ENCODE results near the gene LIPC. TPM values are rescaled to one million over a fixed set of nuclear protein-coding genes. Genes with fewer than 3 reads are reported as not detected.

Gene LIPC
- polyA plus RNA-seq, 2 of the 4 experiments (the other 2 are of a cell fraction) = 0.13 to 0.30 TPM

DNA sequence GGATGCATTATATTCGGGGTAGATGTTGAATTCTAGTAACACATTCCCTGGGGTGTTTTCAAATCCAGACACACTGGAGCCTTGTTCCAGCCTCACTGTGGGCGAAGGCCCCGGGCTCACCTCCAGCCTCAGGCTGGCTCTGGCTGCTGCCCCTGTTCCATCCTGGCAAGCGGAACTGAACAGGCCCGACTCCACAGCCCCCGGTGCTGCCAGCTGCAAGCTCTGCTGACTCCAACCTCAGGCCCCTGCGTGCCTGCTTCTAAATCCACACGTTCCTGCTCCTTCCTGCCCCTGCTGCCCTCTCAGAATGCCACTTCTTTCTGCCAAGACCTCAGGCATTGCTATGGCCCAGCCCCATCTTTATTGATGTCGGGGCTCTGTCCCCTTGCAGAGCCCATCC lies 90.6 kb downstream of the LIPC start (continued):
- no peak for TF ChIP-seq PHF8 (IDR thresholded peaks at IDR 0.05; ENCODE audit: borderline replicate concordance, low read depth)
- no peak for TF ChIP-seq JUN (IDR thresholded peaks at IDR 0.05)

DNA sequence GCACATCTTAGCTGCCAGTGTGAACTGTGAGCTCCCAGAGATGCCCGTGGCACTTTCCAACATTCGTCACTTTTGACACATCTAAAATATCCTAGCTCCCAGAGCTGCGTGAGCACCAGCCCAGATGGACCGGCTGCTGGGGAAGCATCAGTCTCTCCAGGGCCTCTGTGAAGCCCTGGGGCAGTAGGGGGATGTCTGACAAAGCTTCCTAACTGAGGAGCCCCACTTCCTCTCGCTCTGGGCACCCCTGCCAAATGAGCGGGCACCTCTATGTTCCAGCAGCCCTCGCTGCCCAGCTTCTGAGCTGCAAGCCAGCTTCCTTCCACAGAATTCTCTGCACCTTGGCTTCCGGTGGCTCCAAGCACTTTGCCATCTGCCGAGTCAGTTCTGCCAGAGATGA lies 91.1 kb downstream of the LIPC start:
- no peak for TF ChIP-seq ZNF302 (CRISPR knock-in tag; IDR thresholded peaks at IDR 0.05)
- TF ChIP-seq, protein P1, sequence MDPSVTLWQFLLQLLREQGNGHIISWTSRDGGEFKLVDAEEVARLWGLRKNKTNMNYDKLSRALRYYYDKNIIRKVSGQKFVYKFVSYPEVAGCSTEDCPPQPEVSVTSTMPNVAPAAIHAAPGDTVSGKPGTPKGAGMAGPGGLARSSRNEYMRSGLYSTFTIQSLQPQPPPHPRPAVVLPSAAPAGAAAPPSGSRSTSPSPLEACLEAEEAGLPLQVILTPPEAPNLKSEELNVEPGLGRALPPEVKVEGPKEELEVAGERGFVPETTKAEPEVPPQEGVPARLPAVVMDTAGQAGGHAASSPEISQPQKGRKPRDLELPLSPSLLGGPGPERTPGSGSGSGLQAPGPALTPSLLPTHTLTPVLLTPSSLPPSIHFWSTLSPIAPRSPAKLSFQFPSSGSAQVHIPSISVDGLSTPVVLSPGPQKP (IDR thresholded peaks at IDR 0.05; ENCODE audit: low read depth, low read length) = no peak
- TF ChIP-seq JUN (IDR thresholded peaks at IDR 0.05) = no peak
- no peak for TF ChIP-seq RNF2 (IDR thresholded peaks at IDR 0.05; ENCODE audit: borderline replicate concordance, low read depth)
- no peak for TF ChIP-seq CBX2 (IDR thresholded peaks at IDR 0.05; ENCODE audit: borderline replicate concordance, low read depth)
- TF ChIP-seq MAZ (IDR thresholded peaks at IDR 0.05; ENCODE audit: borderline replicate concordance, low read depth, low read length) = no peak
- Histone ChIP-seq H3K4me1 (peaks cover 62% of the 10 kb centered on the region), H3K27ac (peak overlapping the region; percentile 52 to 66; a peak in 4 of 6 replicates), H3K9me3 (no peaks in the 10 kb centered on the region), H3K4me3 (no peak overlapping the region), H3K4me2 (no peak overlapping the region)
- FAIRE-seq (no peak), ATAC-seq (peak in 1 of 2 experiments; percentile 7; a peak in 1 of 6 replicates), DNase-seq (ENCODE audit: low read depth in 1 of 2, low spot score in 1 of 2) (no peak)
- ChIA-PET CTCF (interaction anchor here (1.0 to 1.2 kb wide), 3 partner anchors 10 to 65 kb away, joined by 3 to 4 read pairs (median 3); no protein-coding TSS in a partner anchor), POLR2A (interaction anchor here (1.6 kb wide), 1 partner anchor 24 kb away, joined by 6 read pairs; no protein-coding TSS in a partner anchor)
- 86% methylated on average over 9 of the region's 9 CpGs for WGBS (ENCODE audit: missing lambda C conversion rate)

DNA sequence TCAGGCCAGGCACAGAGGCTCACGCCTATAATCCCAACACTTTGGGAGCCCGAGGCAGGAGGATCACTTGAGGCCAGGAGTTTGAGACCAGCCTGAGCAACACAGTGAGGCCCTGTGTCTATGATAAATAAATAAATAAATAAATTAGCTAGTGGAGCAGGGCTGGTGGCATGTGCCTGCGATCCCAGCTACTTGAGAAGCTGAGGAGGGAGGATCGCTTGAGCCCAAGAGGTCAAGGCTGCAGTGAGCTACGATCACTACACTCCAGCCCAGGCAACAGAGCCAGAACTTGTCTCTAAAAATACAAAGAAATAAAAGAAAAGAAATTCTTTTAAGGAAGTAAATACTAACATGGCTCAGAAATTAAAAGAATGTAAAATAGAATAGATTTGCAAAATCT lies 91.8 kb downstream of the LIPC start:
- CTCF ChIA-PET = interaction anchor here (0.8 to 1.2 kb wide), 4 partner anchors 9 to 65 kb away, joined by 3 to 4 read pairs (median 3); no protein-coding TSS in a partner anchor

DNA sequence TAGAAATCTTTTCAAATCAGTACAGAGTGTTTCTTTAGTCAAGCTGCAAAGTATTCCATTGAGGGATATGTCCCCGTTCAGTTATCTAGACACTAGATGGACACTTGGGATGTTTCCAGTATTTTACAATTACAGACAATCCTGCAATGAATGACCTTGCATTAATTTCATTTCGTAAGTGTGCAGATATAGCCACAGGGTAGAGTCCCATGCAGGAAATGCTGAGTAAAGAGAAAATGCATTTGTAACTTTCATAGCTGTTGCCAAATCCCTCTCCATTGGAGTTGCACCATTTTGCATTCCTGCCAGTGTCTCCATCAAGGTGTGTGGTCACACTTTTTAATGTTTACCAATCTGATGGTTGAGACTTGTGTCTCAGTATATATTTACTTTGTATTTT lies 92.5 kb downstream of the LIPC start:
- DNase-seq (ENCODE audit: low read depth in 1 of 2, low spot score in 1 of 2) = peak in 1 of 2 experiments; percentile 60
- H3K4me2 ChIP-seq = peak overlapping the region; percentile 31
- ChIA-PET CTCF (no interaction called here), POLR2A (interaction anchor here (1.6 kb wide), 1 partner anchor 23 kb away, joined by 6 read pairs; no protein-coding TSS in a partner anchor)
- FAIRE-seq = no peak
- ATAC-seq = no peak
- H3K4me3 ChIP-seq = no peak overlapping the region
- TF ChIP-seq EHMT2 (IDR thresholded peaks at IDR 0.05; ENCODE audit: low read depth) = peak; percentile 44; the same call in 1 of the 2 replicates
- peak; percentile 35 to 57; a peak in 2 of 5 replicates for TF ChIP-seq JUN (IDR thresholded peaks at IDR 0.05)
- TF ChIP-seq MAFK (IDR thresholded peaks at IDR 0.05; ENCODE audit: partially characterized antibody) = peak; percentile 90
- TF ChIP-seq TFCP2L1 (CRISPR knock-in tag; IDR thresholded peaks at IDR 0.05) = no peak
- TF ChIP-seq CEBPB (IDR thresholded peaks at IDR 0.05) = peak; percentile 81 to 87
- peak; percentile 60 to 87; a peak in 3 of 5 replicates for TF ChIP-seq EP300 (IDR thresholded peaks at IDR 0.05)
- TF ChIP-seq, protein P2, sequence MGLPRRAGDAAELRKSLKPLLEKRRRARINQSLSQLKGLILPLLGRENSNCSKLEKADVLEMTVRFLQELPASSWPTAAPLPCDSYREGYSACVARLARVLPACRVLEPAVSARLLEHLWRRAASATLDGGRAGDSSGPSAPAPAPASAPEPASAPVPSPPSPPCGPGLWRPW (IDR thresholded peaks at IDR 0.05) = peak; percentile 62; the same call in 1 of the 2 replicates
- no peak for TF ChIP-seq GATA3 (IDR thresholded peaks at IDR 0.05; ENCODE audit: borderline replicate concordance)
- TF ChIP-seq NFE2L2 (conservative IDR thresholded peaks at IDR 0.05; ENCODE audit: low read length) = 0 out of 2 replicates have a peak, but pooled peaks have one; percentile 31
- H3K27ac ChIP-seq = peak overlapping the region; percentile 52 to 66
- peaks cover 75% of the 10 kb centered on the region for H3K4me1 ChIP-seq
- WGBS (ENCODE audit: missing lambda C conversion rate) = 76% methylated on average over 2 of the region's 2 CpGs
- H3K9me3 ChIP-seq = no peaks in the 10 kb centered on the region

More for the DNA sequence above, 91.8 kb downstream of the LIPC start:
- Histone ChIP-seq H3K27ac (peak overlapping the region; percentile 52 to 66), H3K4me3 (no peak overlapping the region), H3K4me1 (peaks cover 70% of the 10 kb centered on the region), H3K4me2 (peak overlapping the region; percentile 31), H3K9me3 (no peaks in the 10 kb centered on the region)
- ATAC-seq (no peak), FAIRE-seq (no peak), DNase-seq (ENCODE audit: low read depth in 1 of 2, low spot score in 1 of 2) (no peak)
- WGBS (ENCODE audit: missing lambda C conversion rate) = 90% methylated on average over 5 of the region's 5 CpGs
- TF ChIP-seq RNF2 (IDR thresholded peaks at IDR 0.05; ENCODE audit: borderline replicate concordance, low read depth) (no peak), POLR2AphosphoS2 (conservative IDR thresholded peaks at IDR 0.05; ENCODE audit: low read length) (no peak), KDM1A (IDR thresholded peaks at IDR 0.05; ENCODE audit: low read depth) (no peak), NR3C1 (IDR thresholded peaks at IDR 0.05) (no peak), ZSCAN20 (CRISPR knock-in tag; IDR thresholded peaks at IDR 0.05) (no peak), CBX2 (IDR thresholded peaks at IDR 0.05; ENCODE audit: borderline replicate concordance, low read depth) (no peak), CHD2 (IDR thresholded peaks at IDR 0.05; ENCODE audit: low read length, partially characterized antibody) (no peak), MAFK (IDR thresholded peaks at IDR 0.05; ENCODE audit: partially characterized antibody) (no peak), CBX8 (IDR thresholded peaks at IDR 0.05) (no peak), MAZ (IDR thresholded peaks at IDR 0.05; ENCODE audit: borderline replicate concordance, low read depth, low read length) (no peak), POLR2A (IDR thresholded peaks at IDR 0.05; ENCODE audit: low read length) (no peak), EHF (CRISPR knock-in tag; IDR thresholded peaks at IDR 0.05) (no peak), SMC3 (IDR thresholded peaks at IDR 0.05) (no peak), JUNB (IDR thresholded peaks at IDR 0.05) (no peak), RAD21 (conservative IDR thresholded peaks at IDR 0.05 in 1 of 2, IDR thresholded peaks at IDR 0.05 in 1 of 2) (no peak), RARB (CRISPR knock-in tag; IDR thresholded peaks at IDR 0.05) (no peak)
- POLR2A ChIA-PET = interaction anchor here (1.6 kb wide), 1 partner anchor 24 kb away, joined by 6 read pairs; no protein-coding TSS in a partner anchor
